HepG2 (cell line): Measurements from ENCODE around the gene TASOR2. TPM values are rescaled to one million over a fixed set of nuclear protein-coding genes. Genes with fewer than 3 reads are reported as not detected.
A peak's percentile ranks its signal among the peaks of the same experiment; 100 is the strongest.

Source experiments
- ATAC-seq: fragments of 200-7000 bp; cut with Tn5 transposase; 3 replicates; pipeline ENCODE4 v1.9.1; 2020; ENCODE audit warnings: mild to moderate bottlenecking, moderate library complexity
- BruUV-seq: library from RNA; stranded (reverse); fragments of 400-500 nt; replicated peaks from 2 replicates; lab custom pipeline; 2021; lab: Mats Ljungman, UMichigan
- CTCF ChIA-PET: fragments of 300-600 bp; formaldehyde crosslinking; extraction: SDS; loops from one replicate; lab custom pipeline; 2021; ENCODE audit warnings: low total read pairs, inconsistent platforms, low intra/inter-chr PET ratio; lab: Yijun Ruan, JAX
- POLR2A ChIA-PET: fragments of 350-600 bp; sonication (Branson Sonifier 250); formaldehyde crosslinking; loops from one replicate; lab custom pipeline; 2020; ENCODE audit warnings: antibody characterized with exemption, inconsistent platforms; lab: Yijun Ruan, JAX
- DNase-seq: peaks from one replicate; pipeline ENCODE4 v3.0.0-alpha.2; 2015; ENCODE audit warnings: low spot score
- FAIRE-seq: peaks from 3 replicates; lab custom pipeline; 2011; peaks lifted over from hg19 to GRCh38; lab: Jason Lieb, UNC
- H2AFZ ChIP-seq: one replicate; pipeline ENCODE4 v1.6.1; 2011; ENCODE audit warnings: low read length, inconsistent platforms
- H3K27ac ChIP-seq: fragments of 300-600 bp; 3 replicates; pipeline ENCODE4 v1.8.0; 2011; ENCODE audit warnings: mixed run types, mild to moderate bottlenecking, mixed read lengths, low read length, inconsistent platforms; ENCODE audit not compliant: insufficient read depth; ENCODE audit errors: extremely low read length
- H3K27me3 ChIP-seq, 2 experiments: fragments of 200-600 bp in 1 of 2; 2 replicates in 1 of 2; 3 replicates in 1 of 2; pipeline versions ENCODE4 v1.6.0 to v1.8.0; 2011; ENCODE audit warnings: low read length in 2 of 2, mild to moderate bottlenecking in 2 of 2, moderate library complexity in 2 of 2, inconsistent platforms in 1 of 2; ENCODE audit not compliant: insufficient read depth in 2 of 2, control insufficient read depth in 1 of 2
- H3K36me3 ChIP-seq, 2 experiments: fragments of 200-600 bp in 1 of 2; replicated peaks in 1 of 2; 2 replicates in 1 of 2; 3 replicates in 1 of 2; pipeline versions ENCODE4 v1.5.1 to v1.8.0; 2011; ENCODE audit warnings: low read length in 2 of 2, inconsistent platforms in 1 of 2; ENCODE audit not compliant: insufficient read depth in 2 of 2, control insufficient read depth in 1 of 2
- H3K4me1 ChIP-seq: 2 replicates; pipeline ENCODE4 v1.5.1; 2012; ENCODE audit warnings: low read length, inconsistent platforms; ENCODE audit not compliant: insufficient read depth
- H3K4me2 ChIP-seq: 2 replicates; pipeline ENCODE4 v1.6.0; 2011; ENCODE audit warnings: low read depth, low read length, inconsistent platforms
- H3K4me3 ChIP-seq, 3 experiments: fragments of 200-600 bp in 1 of 3; sonication (generic), shearing (Covaris generic) in 1 of 3; replicated peaks in 1 of 3; 2 replicates each; pipeline ENCODE4 v1.5.1; 2011 to 2016; ENCODE audit warnings: low read length in 3 of 3, inconsistent platforms in 2 of 3, low read depth in 2 of 3, mild to moderate bottlenecking in 2 of 3, control low read depth in 1 of 3, mixed read lengths in 1 of 3; ENCODE audit not compliant: insufficient read depth in 1 of 3
- H3K79me2 ChIP-seq: one replicate; pipeline ENCODE4 v1.6.1; 2011; ENCODE audit warnings: low read length, inconsistent platforms; ENCODE audit not compliant: insufficient read depth
- H3K9ac ChIP-seq: 2 replicates; pipeline ENCODE4 v1.6.0; 2011; ENCODE audit warnings: mild to moderate bottlenecking, low read depth, low read length, inconsistent platforms; ENCODE audit not compliant: insufficient read depth
- H3K9me3 ChIP-seq: 2 replicates; pipeline ENCODE4 v1.5.1; 2012; ENCODE audit warnings: mild to moderate bottlenecking, low read length
- H4K20me1 ChIP-seq: 2 replicates; pipeline ENCODE4 v1.6.0; 2011; ENCODE audit warnings: inconsistent platforms, mild to moderate bottlenecking, low read length, moderate library complexity; ENCODE audit not compliant: insufficient read depth
- CHCHD3 ChIP-seq: sonication (generic); formaldehyde crosslinking; IDR thresholded peaks from 2 replicates; pipeline ENCODE4 v1.8.0; 2022; ENCODE audit warnings: mild to moderate bottlenecking, missing genetic modification reagents, moderate library complexity
- KLF11 ChIP-seq: IDR thresholded peaks from 2 replicates; pipeline ENCODE4 v1.6.1; 2016; ENCODE audit warnings: missing compliant biosample characterization
- RBAK ChIP-seq: sonication (generic); formaldehyde crosslinking; IDR thresholded peaks from 2 replicates; pipeline ENCODE4 v1.5.1; 2020; ENCODE audit warnings: mild to moderate bottlenecking, missing genetic modification reagents
- ZNF350 ChIP-seq: sonication (generic); formaldehyde crosslinking; IDR thresholded peaks from 2 replicates; pipeline ENCODE4 v1.4.0; 2020; ENCODE audit warnings: mild to moderate bottlenecking, low read depth, missing genetic modification reagents, borderline replicate concordance
- WGBS: methylation state at CpG from one replicate; pipeline ENCODE4 v1.1.6; 2017; ENCODE audit warnings: low lambda C conversion rate; 5-methylcytosine and 5-hydroxymethylcytosine counted together
- in situ Hi-C: cut with HindIII; loops from 2 replicates; pipeline ENCODE4 v1.10.0; 2017; ENCODE audit warnings: low pct_unique_long_range_greater_than_20kb; ENCODE audit not compliant: extremely low pct_ligation_motif_present
- intact Hi-C: fragments of 100-400 bp; cut with micrococcal nuclease; formaldehyde crosslinking; loops from one replicate; pipeline ENCODE4 v1.10.0; 2022; ENCODE audit not compliant: unreplicated experiment
- polyA plus RNA-seq, 8 experiments: library from polyadenylated mRNA; depleted of rRNA in 3 of 8; stranded (reverse) in 7 of 8; unstranded in 1 of 8; fragments of >200 nt; fragmentation: Illumina TruSeq in 4 of 8; extraction: Trizol in 4 of 8; gene quantifications; 2 replicates each; pipeline versions ENCODE4 v1.2.1 to v1.2.3, GENCODE V29; 2011 to 2016; ENCODE audit warnings: low read depth in 4 of 8, missing spikeins in 1 of 8, mixed read lengths in 1 of 8; ENCODE audit not compliant: insufficient read depth in 1 of 8
- total RNA-seq, 5 experiments: library from RNA; depleted of rRNA; stranded (reverse); fragments of >200 nt; fragmentation: Illumina TruSeq; extraction: Trizol; gene quantifications; 2 replicates each; pipeline ENCODE4 v1.2.3, GENCODE V29; 2016; ENCODE audit warnings: low read depth in 1 of 5
- TF ChIP-seq, protein P1 (sequence below): sonication (generic); formaldehyde crosslinking; IDR thresholded peaks from 2 replicates; pipeline ENCODE4 v1.4.0; 2020; ENCODE audit warnings: mild to moderate bottlenecking, missing genetic modification reagents
- TF ChIP-seq, protein P2 (sequence below): sonication (generic); formaldehyde crosslinking; IDR thresholded peaks from 2 replicates; pipeline ENCODE4 v1.8.1; 2023; ENCODE audit warnings: mild to moderate bottlenecking, moderate library complexity, missing genetic modification reagents
- TF ChIP-seq, protein P3 (sequence below): sonication (generic); formaldehyde crosslinking; IDR thresholded peaks from 2 replicates; pipeline ENCODE4 v1.5.1; 2020; ENCODE audit warnings: mild to moderate bottlenecking, missing genetic modification reagents, moderate library complexity

The TASOR2 gene
- total and polyA plus RNA-seq, 2 of the 13 experiments (the other 11 are each of a cell fraction or from before 2014, with no cell fraction given), result 24.2 to 55.3 TPM

- TF ChIP-seq, protein P1, sequence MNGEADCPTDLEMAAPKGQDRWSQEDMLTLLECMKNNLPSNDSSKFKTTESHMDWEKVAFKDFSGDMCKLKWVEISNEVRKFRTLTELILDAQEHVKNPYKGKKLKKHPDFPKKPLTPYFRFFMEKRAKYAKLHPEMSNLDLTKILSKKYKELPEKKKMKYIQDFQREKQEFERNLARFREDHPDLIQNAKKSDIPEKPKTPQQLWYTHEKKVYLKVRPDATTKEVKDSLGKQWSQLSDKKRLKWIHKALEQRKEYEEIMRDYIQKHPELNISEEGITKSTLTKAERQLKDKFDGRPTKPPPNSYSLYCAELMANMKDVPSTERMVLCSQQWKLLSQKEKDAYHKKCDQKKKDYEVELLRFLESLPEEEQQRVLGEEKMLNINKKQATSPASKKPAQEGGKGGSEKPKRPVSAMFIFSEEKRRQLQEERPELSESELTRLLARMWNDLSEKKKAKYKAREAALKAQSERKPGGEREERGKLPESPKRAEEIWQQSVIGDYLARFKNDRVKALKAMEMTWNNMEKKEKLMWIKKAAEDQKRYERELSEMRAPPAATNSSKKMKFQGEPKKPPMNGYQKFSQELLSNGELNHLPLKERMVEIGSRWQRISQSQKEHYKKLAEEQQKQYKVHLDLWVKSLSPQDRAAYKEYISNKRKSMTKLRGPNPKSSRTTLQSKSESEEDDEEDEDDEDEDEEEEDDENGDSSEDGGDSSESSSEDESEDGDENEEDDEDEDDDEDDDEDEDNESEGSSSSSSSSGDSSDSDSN (CRISPR knock-in tag), result no peak
- TF ChIP-seq CHCHD3 (CRISPR knock-in tag) (no peak), KLF11 (CRISPR knock-in tag) (no peak), ZNF350 (CRISPR knock-in tag) (no peak), RBAK (CRISPR knock-in tag) (no peak)
Observed at GRCh38 chr10:5662708-5663579, 21.7 kb upstream of the TASOR2 start (continued).

DNA sequence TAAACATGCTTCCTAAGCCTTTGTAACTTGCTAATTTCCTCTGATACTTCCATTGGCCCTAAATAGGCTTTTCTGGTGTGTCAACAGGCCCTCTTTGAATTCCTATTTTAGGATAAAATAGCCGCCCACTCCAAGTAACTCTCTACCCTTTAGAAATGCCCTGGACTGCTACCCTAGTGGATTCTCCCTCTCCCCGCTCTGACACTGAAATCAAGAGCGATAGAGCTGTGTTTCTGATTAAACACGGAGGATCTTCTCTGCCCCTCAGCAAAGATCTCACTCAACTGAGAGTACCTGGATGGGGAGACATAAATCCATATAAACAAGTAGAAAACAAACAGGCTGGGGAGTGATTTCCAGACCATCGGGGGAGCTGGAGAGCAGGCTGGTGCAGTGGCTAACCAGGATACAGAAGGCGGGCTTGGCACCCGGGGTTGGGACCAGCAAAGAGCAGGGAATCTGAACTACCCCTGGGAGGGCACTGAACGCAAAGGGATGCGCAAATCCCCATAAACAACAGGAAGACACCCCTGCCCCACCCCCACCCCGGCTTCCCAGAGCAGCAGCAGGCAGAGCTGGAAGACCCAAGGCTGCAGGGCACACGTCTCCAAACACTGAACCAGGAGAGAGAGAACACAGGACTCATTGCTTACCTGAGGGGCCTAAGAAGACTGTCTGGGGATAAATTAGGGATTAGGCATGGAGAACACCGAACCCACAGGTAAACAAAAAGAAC is 20.8 kb upstream of the TASOR2 start:
- Histone ChIP-seq H3K36me3 (no peaks in the 10 kb centered on the region), H4K20me1 (no peaks in the 10 kb centered on the region), H3K79me2 (peaks cover 9% of the 10 kb centered on the region), H3K4me3 (no peak overlapping the region; a peak in 1 of 6 replicates), H3K27me3 (no peaks in the 10 kb centered on the region; a peak in 1 of 5 replicates), H3K9me3 (no peaks in the 10 kb centered on the region), H3K9ac (no peak overlapping the region), H3K4me1 (peaks cover 76% of the 10 kb centered on the region), H3K4me2 (no peak overlapping the region), H3K27ac (no peak overlapping the region), H2AFZ (no peak overlapping the region)
- 78% methylated on average over 12 of the region's 12 CpGs for WGBS
- POLR2A ChIA-PET, result no interaction called here
- intact Hi-C loops, result no loop called here
- CTCF ChIA-PET, result no interaction called here
- no peak for DNase-seq
- TF ChIP-seq, protein P2, sequence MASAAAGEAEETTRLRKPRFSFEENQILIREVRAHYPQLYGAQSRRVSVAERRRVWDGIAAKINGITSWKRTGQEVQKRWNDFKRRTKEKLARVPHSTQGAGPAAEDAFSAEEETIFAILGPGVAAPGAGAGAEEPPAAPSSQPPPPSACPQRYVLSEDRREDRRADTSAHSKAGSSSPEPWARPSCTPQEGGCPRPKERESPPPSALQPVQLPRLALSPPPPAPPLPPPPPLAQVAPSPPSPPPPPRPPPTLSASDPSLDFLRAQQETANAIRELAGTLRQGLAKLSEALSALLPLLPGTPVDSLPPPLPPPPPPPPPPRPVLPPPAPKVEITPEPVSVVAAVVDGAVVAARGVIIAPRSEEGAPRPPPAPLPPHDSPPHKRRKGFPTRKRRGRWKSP (CRISPR knock-in tag), result no peak
- TF ChIP-seq, protein P3, sequence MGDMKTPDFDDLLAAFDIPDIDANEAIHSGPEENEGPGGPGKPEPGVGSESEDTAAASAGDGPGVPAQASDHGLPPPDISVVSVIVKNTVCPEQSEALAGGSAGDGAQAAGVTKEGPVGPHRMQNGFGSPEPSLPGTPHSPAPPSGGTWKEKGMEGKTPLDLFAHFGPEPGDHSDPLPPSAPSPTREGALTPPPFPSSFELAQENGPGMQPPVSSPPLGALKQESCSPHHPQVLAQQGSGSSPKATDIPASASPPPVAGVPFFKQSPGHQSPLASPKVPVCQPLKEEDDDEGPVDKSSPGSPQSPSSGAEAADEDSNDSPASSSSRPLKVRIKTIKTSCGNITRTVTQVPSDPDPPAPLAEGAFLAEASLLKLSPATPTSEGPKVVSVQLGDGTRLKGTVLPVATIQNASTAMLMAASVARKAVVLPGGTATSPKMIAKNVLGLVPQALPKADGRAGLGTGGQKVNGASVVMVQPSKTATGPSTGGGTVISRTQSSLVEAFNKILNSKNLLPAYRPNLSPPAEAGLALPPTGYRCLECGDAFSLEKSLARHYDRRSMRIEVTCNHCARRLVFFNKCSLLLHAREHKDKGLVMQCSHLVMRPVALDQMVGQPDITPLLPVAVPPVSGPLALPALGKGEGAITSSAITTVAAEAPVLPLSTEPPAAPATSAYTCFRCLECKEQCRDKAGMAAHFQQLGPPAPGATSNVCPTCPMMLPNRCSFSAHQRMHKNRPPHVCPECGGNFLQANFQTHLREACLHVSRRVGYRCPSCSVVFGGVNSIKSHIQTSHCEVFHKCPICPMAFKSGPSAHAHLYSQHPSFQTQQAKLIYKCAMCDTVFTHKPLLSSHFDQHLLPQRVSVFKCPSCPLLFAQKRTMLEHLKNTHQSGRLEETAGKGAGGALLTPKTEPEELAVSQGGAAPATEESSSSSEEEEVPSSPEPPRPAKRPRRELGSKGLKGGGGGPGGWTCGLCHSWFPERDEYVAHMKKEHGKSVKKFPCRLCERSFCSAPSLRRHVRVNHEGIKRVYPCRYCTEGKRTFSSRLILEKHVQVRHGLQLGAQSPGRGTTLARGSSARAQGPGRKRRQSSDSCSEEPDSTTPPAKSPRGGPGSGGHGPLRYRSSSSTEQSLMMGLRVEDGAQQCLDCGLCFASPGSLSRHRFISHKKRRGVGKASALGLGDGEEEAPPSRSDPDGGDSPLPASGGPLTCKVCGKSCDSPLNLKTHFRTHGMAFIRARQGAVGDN (CRISPR knock-in tag), result 0 out of 2 replicates have a peak, but pooled peaks have one; percentile 16
- in situ Hi-C loops, result no loop called here
- BruUV-seq, result no TSS peak
- FAIRE-seq, result no peak
- ATAC-seq, result no peak
